Gastroesophageal sphincter (tissue), 4 donors: Measurements from ENCODE around the gene AUTS2. TPM values are rescaled to one million over a fixed set of nuclear protein-coding genes. Genes with fewer than 3 reads are reported as not detected.

Experiments used
- ATAC-seq: fragments of 150-250 bp; one replicate; pipeline ENCODE4 v1.9.1; 2016; ENCODE audit warnings: mild to moderate bottlenecking, moderate library complexity
- H3K27ac ChIP-seq, 4 donors: fragments of 200-600 bp; sonication (generic) in 3 of 4; 1 replicate in 3 of 4; 2 replicates in 1 of 4; pipeline ENCODE4 v1.5.1; 2016 to 2019
- H3K27me3 ChIP-seq: fragments of 200-600 bp; sonication (generic); one replicate; pipeline ENCODE4 v1.5.1; 2019
- H3K36me3 ChIP-seq, 2 donors: fragments of 200-600 bp; sonication (generic); one replicate each; pipeline ENCODE4 v1.5.1; 2019; ENCODE audit warnings: control low read depth in 1 of 2
- H3K4me1 ChIP-seq, 3 donors: fragments of 200-600 bp; sonication (generic); 1 replicate in 2 of 3; 2 replicates in 1 of 3; pipeline ENCODE4 v1.5.1; 2016 to 2019; ENCODE audit warnings: control low read depth in 2 of 3
- H3K4me3 ChIP-seq, 2 donors: fragments of 200-600 bp; sonication (generic); one replicate each; pipeline ENCODE4 v1.5.1; 2019; ENCODE audit warnings: mild to moderate bottlenecking in 1 of 2, moderate library complexity in 1 of 2
- H3K9me3 ChIP-seq, 3 donors: fragments of 200-600 bp; sonication (generic); one replicate each; pipeline ENCODE4 v1.5.1; 2017 to 2019; ENCODE audit warnings: control low read depth in 2 of 3
- CTCF ChIP-seq, 4 experiments: fragments of 200-600 bp in 2 of 4; fragments of 450-650 bp in 2 of 4; sonication (generic) in 1 of 4; IDR thresholded peaks; one replicate each; pipeline ENCODE4 v1.5.1; 2017 to 2019; ENCODE audit warnings: antibody characterized with exemption in 4 of 4, mild to moderate bottlenecking in 2 of 4, moderate library complexity in 2 of 4
- EP300 ChIP-seq: sonication (generic); formaldehyde crosslinking; IDR thresholded peaks from one replicate; pipeline ENCODE4 v1.6.1; 2017; ENCODE audit warnings: antibody characterized with exemption, mild to moderate bottlenecking
- POLR2A ChIP-seq, 2 donors: fragments of 450-650 bp; IDR thresholded peaks; one replicate each; pipeline ENCODE4 v1.6.1; 2017; ENCODE audit warnings: antibody characterized with exemption in 2 of 2, mild to moderate bottlenecking in 2 of 2, moderate library complexity in 1 of 2
- POLR2AphosphoS5 ChIP-seq: sonication (generic); formaldehyde crosslinking; IDR thresholded peaks from one replicate; pipeline ENCODE4 v1.6.1; 2017; ENCODE audit warnings: antibody characterized with exemption
- WGBS, 2 donors: methylation state at CpG; one replicate each; pipeline ENCODE4 v1.1.5; 2018; ENCODE audit warnings: low coverage in 1 of 2; 5-methylcytosine and 5-hydroxymethylcytosine counted together
- total RNA-seq, 4 donors: library from RNA; depleted of rRNA; stranded (reverse); fragments of >200 nt; gene quantifications; one replicate each; pipeline ENCODE4 v1.1.0, GENCODE V29; 2016

AUTS2 gene
- total RNA-seq, 4 donors from 2014 or later = 12.2 to 48.7 (median 44.1) TPM

- Histone ChIP-seq H3K9me3 (no peaks in the 10 kb centered on the region), H3K4me1 (no peaks in the 10 kb centered on the region), H3K27me3 (no peaks in the 10 kb centered on the region), H3K27ac (no peak overlapping the region), H3K36me3 (no peaks in the 10 kb centered on the region), H3K4me3 (no peak overlapping the region)
- WGBS, 2 donors = 94 to 96% methylated on average over 2 to 3 of the region's 3 CpGs
- TF ChIP-seq POLR2AphosphoS5 (no peak), POLR2A (IDR thresholded peaks at IDR 0.05) (no peak), CTCF (IDR thresholded peaks at IDR 0.05) (no peak), EP300 (no peak)
- no peak for ATAC-seq
These were observed 12.0 kb upstream of the AUTS2 start for GRCh38 chr7:69586321-69586720.

- no peak overlapping the region for H3K4me3 ChIP-seq
These were observed 9.5 kb upstream of the AUTS2 start for GRCh38 chr7:69588773-69589172.

GRCh38 chr7:69591805-69592204 is 6.5 kb upstream of the AUTS2 start:
- Histone ChIP-seq H3K27me3 (no peaks in the 10 kb centered on the region), H3K9me3 (no peaks in the 10 kb centered on the region), H3K4me1 (peaks cover 0 to 5% (median 0%) of the 10 kb centered on the region in 3 donors), H3K27ac (no peak overlapping the region), H3K4me3 (no peak overlapping the region), H3K36me3 (no peaks in the 10 kb centered on the region)
- no peak for ATAC-seq
- WGBS, 2 donors = 80% methylated on average over 1 of the region's 14 CpGs; no CpG with 5 or more reads in 1 of the 2 donors
- TF ChIP-seq EP300 = no peak
- TF ChIP-seq CTCF (IDR thresholded peaks at IDR 0.05) = no peak
- no peak for TF ChIP-seq POLR2AphosphoS5
- no peak for TF ChIP-seq POLR2A (IDR thresholded peaks at IDR 0.05)

More at GRCh38 chr7:69588773-69589172, 9.5 kb upstream of the AUTS2 start:
- Histone ChIP-seq H3K4me1 (no peaks in the 10 kb centered on the region), H3K36me3 (no peaks in the 10 kb centered on the region), H3K27ac (no peak overlapping the region), H3K9me3 (no peaks in the 10 kb centered on the region), H3K27me3 (no peaks in the 10 kb centered on the region)
- WGBS, 2 donors = 48 to 74% methylated on average over 3 to 5 of the region's 5 CpGs
- TF ChIP-seq POLR2A (IDR thresholded peaks at IDR 0.05) (no peak), EP300 (no peak), CTCF (IDR thresholded peaks at IDR 0.05) (no peak), POLR2AphosphoS5 (no peak)
- no peak for ATAC-seq

GRCh38 chr7:69593511-69593910 is 4.8 kb upstream of the AUTS2 start:
- no peaks in the 10 kb centered on the region for H3K27me3 ChIP-seq
- H3K27ac ChIP-seq = peak overlapping the region in 1 of 4 donors; percentile 6
- H3K9me3 ChIP-seq = no peaks in the 10 kb centered on the region
- peaks cover 0 to 15% (median 0%) of the 10 kb centered on the region in 3 donors for H3K4me1 ChIP-seq
- no peak for ATAC-seq
- no peak overlapping the region for H3K4me3 ChIP-seq
- no peak for TF ChIP-seq POLR2AphosphoS5
- TF ChIP-seq EP300 = no peak
- TF ChIP-seq CTCF (IDR thresholded peaks at IDR 0.05) = no peak
- no peak for TF ChIP-seq POLR2A (IDR thresholded peaks at IDR 0.05)
- 67 to 70% methylated on average over 2 of the region's 2 CpGs for WGBS, 2 donors
- no peaks in the 10 kb centered on the region for H3K36me3 ChIP-seq

- Histone ChIP-seq H3K4me1 (peaks cover 0 to 22% (median 0%) of the 10 kb centered on the region in 3 donors), H3K27ac (peak overlapping the region in 1 of 4 donors; percentile 93), H3K27me3 (no peaks in the 10 kb centered on the region), H3K9me3 (no peaks in the 10 kb centered on the region), H3K36me3 (no peaks in the 10 kb centered on the region), H3K4me3 (no peak overlapping the region)
- ATAC-seq = no peak
- TF ChIP-seq POLR2A (IDR thresholded peaks at IDR 0.05) = no peak
- no peak for TF ChIP-seq POLR2AphosphoS5
- no peak for TF ChIP-seq CTCF (IDR thresholded peaks at IDR 0.05)
- TF ChIP-seq EP300 = no peak
- WGBS, 2 donors = 89 to 100% methylated on average over 1 of the region's 1 CpG
These were observed 2.9 kb upstream of the AUTS2 start for GRCh38 chr7:69595415-69595814.
